Measurements from ENCODE around the gene TM6SF1.

TM6SF1 gene

GRCh38 chr15:83104141-83104540 is 3.3 kb upstream of the TM6SF1 start:
- Histone ChIP-seq H3K27ac (ENCODE audit: low read depth in 2 of 2, low read length in 2 of 2) (no peak overlapping the region), H3K27me3 (ENCODE audit: control insufficient read depth in 2 of 2, insufficient read depth in 2 of 2, low read length in 2 of 2) (peaks cover 11 to 22% of the 10 kb centered on the region in 2 donors), H3K4me1 (ENCODE audit: control insufficient read depth in 2 of 2, insufficient read depth in 2 of 2, low read length in 2 of 2) (peaks cover 2 to 5% of the 10 kb centered on the region in 2 donors), H3K9ac (ENCODE audit: low read depth in 1 of 2, low read length in 2 of 2) (no peak overlapping the region), H3K4me3 (ENCODE audit: low read length in 2 of 2) (no peak overlapping the region), H3K9me3 (ENCODE audit: control insufficient read depth in 2 of 2, low read length in 2 of 2) (no peaks in the 10 kb centered on the region), H3K36me3 (ENCODE audit: control insufficient read depth in 2 of 2, insufficient read depth in 2 of 2, low read length in 2 of 2) (no peaks in the 10 kb centered on the region)

- Histone ChIP-seq H3K36me3 (ENCODE audit: control insufficient read depth in 2 of 2, insufficient read depth in 2 of 2, low read length in 2 of 2) (no peaks in the 10 kb centered on the region), H3K27ac (ENCODE audit: low read depth in 2 of 2, low read length in 2 of 2) (no peak overlapping the region), H3K9me3 (ENCODE audit: control insufficient read depth in 2 of 2, low read length in 2 of 2) (no peaks in the 10 kb centered on the region), H3K9ac (ENCODE audit: low read depth in 1 of 2, low read length in 2 of 2) (no peak overlapping the region), H3K27me3 (ENCODE audit: control insufficient read depth in 2 of 2, insufficient read depth in 2 of 2, low read length in 2 of 2) (peaks cover 13 to 23% of the 10 kb centered on the region in 2 donors), H3K4me1 (ENCODE audit: control insufficient read depth in 2 of 2, insufficient read depth in 2 of 2, low read length in 2 of 2) (peaks cover 2 to 5% of the 10 kb centered on the region in 2 donors), H3K4me3 (ENCODE audit: low read length in 2 of 2) (no peak overlapping the region)
Measured at GRCh38 chr15:83105440-83105839, 2.0 kb upstream of the TM6SF1 start.

GRCh38 chr15:83107841-83108181 is 366 bp downstream of the TM6SF1 start:
- Histone ChIP-seq H3K9ac (ENCODE audit: low read depth in 1 of 2, low read length in 2 of 2) (peak overlapping the region; percentile 37 to 38), H3K4me1 (ENCODE audit: control insufficient read depth in 2 of 2, insufficient read depth in 2 of 2, low read length in 2 of 2) (peaks cover 2 to 5% of the 10 kb centered on the region in 2 donors), H3K9me3 (ENCODE audit: control insufficient read depth in 2 of 2, low read length in 2 of 2) (no peaks in the 10 kb centered on the region), H3K27ac (ENCODE audit: low read depth in 2 of 2, low read length in 2 of 2) (peak overlapping the region; percentile 46 to 63), H3K27me3 (ENCODE audit: control insufficient read depth in 2 of 2, insufficient read depth in 2 of 2, low read length in 2 of 2) (peaks cover 13 to 21% of the 10 kb centered on the region in 2 donors), H3K36me3 (ENCODE audit: control insufficient read depth in 2 of 2, insufficient read depth in 2 of 2, low read length in 2 of 2) (no peaks in the 10 kb centered on the region), H3K4me3 (ENCODE audit: low read length in 2 of 2) (peak overlapping the region; percentile 17 to 66)

- no peaks in the 10 kb centered on the region for H3K9me3 ChIP-seq (ENCODE audit: control insufficient read depth in 2 of 2, low read length in 2 of 2)
- H3K4me3 ChIP-seq (ENCODE audit: low read length in 2 of 2) = peak overlapping the region; percentile 17 to 66
- peaks cover 13 to 21% of the 10 kb centered on the region in 2 donors for H3K27me3 ChIP-seq (ENCODE audit: control insufficient read depth in 2 of 2, insufficient read depth in 2 of 2, low read length in 2 of 2)
- peak overlapping the region; percentile 46 to 63 for H3K27ac ChIP-seq (ENCODE audit: low read depth in 2 of 2, low read length in 2 of 2)
- peaks cover 2 to 5% of the 10 kb centered on the region in 2 donors for H3K4me1 ChIP-seq (ENCODE audit: control insufficient read depth in 2 of 2, insufficient read depth in 2 of 2, low read length in 2 of 2)
- H3K36me3 ChIP-seq (ENCODE audit: control insufficient read depth in 2 of 2, insufficient read depth in 2 of 2, low read length in 2 of 2) = no peaks in the 10 kb centered on the region
- H3K9ac ChIP-seq (ENCODE audit: low read depth in 1 of 2, low read length in 2 of 2) = peak overlapping the region; percentile 37 to 38
Measured at GRCh38 chr15:83108266-83109219, 1.1 kb downstream of the TM6SF1 start.

GRCh38 chr15:83109532-83109931 is 2.1 kb downstream of the TM6SF1 start:
- Histone ChIP-seq H3K9me3 (ENCODE audit: control insufficient read depth in 2 of 2, low read length in 2 of 2) (no peaks in the 10 kb centered on the region), H3K27ac (ENCODE audit: low read depth in 2 of 2, low read length in 2 of 2) (no peak overlapping the region), H3K36me3 (ENCODE audit: control insufficient read depth in 2 of 2, insufficient read depth in 2 of 2, low read length in 2 of 2) (no peaks in the 10 kb centered on the region), H3K27me3 (ENCODE audit: control insufficient read depth in 2 of 2, insufficient read depth in 2 of 2, low read length in 2 of 2) (peaks cover 13 to 21% of the 10 kb centered on the region in 2 donors), H3K9ac (ENCODE audit: low read depth in 1 of 2, low read length in 2 of 2) (no peak overlapping the region), H3K4me1 (ENCODE audit: control insufficient read depth in 2 of 2, insufficient read depth in 2 of 2, low read length in 2 of 2) (peaks cover 2 to 5% of the 10 kb centered on the region in 2 donors), H3K4me3 (ENCODE audit: low read length in 2 of 2) (no peak overlapping the region)

- no peaks in the 10 kb centered on the region for H3K36me3 ChIP-seq (ENCODE audit: control insufficient read depth in 2 of 2, insufficient read depth in 2 of 2, low read length in 2 of 2)
- H3K9ac ChIP-seq (ENCODE audit: low read depth in 1 of 2, low read length in 2 of 2) = no peak overlapping the region
- no peak overlapping the region for H3K4me3 ChIP-seq (ENCODE audit: low read length in 2 of 2)
- no peak overlapping the region for H3K27ac ChIP-seq (ENCODE audit: low read depth in 2 of 2, low read length in 2 of 2)
- peaks cover 2 to 5% of the 10 kb centered on the region in 2 donors for H3K4me1 ChIP-seq (ENCODE audit: control insufficient read depth in 2 of 2, insufficient read depth in 2 of 2, low read length in 2 of 2)
- no peaks in the 10 kb centered on the region for H3K9me3 ChIP-seq (ENCODE audit: control insufficient read depth in 2 of 2, low read length in 2 of 2)
- peaks cover 13 to 21% of the 10 kb centered on the region in 2 donors for H3K27me3 ChIP-seq (ENCODE audit: control insufficient read depth in 2 of 2, insufficient read depth in 2 of 2, low read length in 2 of 2)
Measured at GRCh38 chr15:83110381-83110780, 2.9 kb downstream of the TM6SF1 start.

- Histone ChIP-seq H3K9me3 (ENCODE audit: control insufficient read depth in 2 of 2, low read length in 2 of 2) (no peaks in the 10 kb centered on the region), H3K27me3 (ENCODE audit: control insufficient read depth in 2 of 2, insufficient read depth in 2 of 2, low read length in 2 of 2) (peaks cover 11 to 21% of the 10 kb centered on the region in 2 donors), H3K4me1 (ENCODE audit: control insufficient read depth in 2 of 2, insufficient read depth in 2 of 2, low read length in 2 of 2) (peaks cover 2 to 5% of the 10 kb centered on the region in 2 donors), H3K9ac (ENCODE audit: low read depth in 1 of 2, low read length in 2 of 2) (no peak overlapping the region), H3K36me3 (ENCODE audit: control insufficient read depth in 2 of 2, insufficient read depth in 2 of 2, low read length in 2 of 2) (no peaks in the 10 kb centered on the region), H3K27ac (ENCODE audit: low read depth in 2 of 2, low read length in 2 of 2) (no peak overlapping the region), H3K4me3 (ENCODE audit: low read length in 2 of 2) (no peak overlapping the region)
Measured at GRCh38 chr15:83111149-83111548, 3.7 kb downstream of the TM6SF1 start.

GRCh38 chr15:83112233-83112955 is 4.9 kb downstream of the TM6SF1 start:
- no peak overlapping the region for H3K27ac ChIP-seq (ENCODE audit: low read depth in 2 of 2, low read length in 2 of 2)
- H3K4me3 ChIP-seq (ENCODE audit: low read length in 2 of 2) = no peak overlapping the region

GRCh38 chr15:83112956-83113299 is 5.5 kb downstream of the TM6SF1 start:
- Histone ChIP-seq H3K9ac (ENCODE audit: low read depth in 1 of 2, low read length in 2 of 2) (no peak overlapping the region), H3K9me3 (ENCODE audit: control insufficient read depth in 2 of 2, low read length in 2 of 2) (no peaks in the 10 kb centered on the region), H3K27me3 (ENCODE audit: control insufficient read depth in 2 of 2, insufficient read depth in 2 of 2, low read length in 2 of 2) (peaks cover 7 to 12% of the 10 kb centered on the region in 2 donors), H3K36me3 (ENCODE audit: control insufficient read depth in 2 of 2, insufficient read depth in 2 of 2, low read length in 2 of 2) (no peaks in the 10 kb centered on the region), H3K4me3 (ENCODE audit: low read length in 2 of 2) (no peak overlapping the region), H3K4me1 (ENCODE audit: control insufficient read depth in 2 of 2, insufficient read depth in 2 of 2, low read length in 2 of 2) (peaks cover 0 to 4% of the 10 kb centered on the region in 2 donors), H3K27ac (ENCODE audit: low read depth in 2 of 2, low read length in 2 of 2) (no peak overlapping the region)

More at GRCh38 chr15:83112233-83112955, 4.9 kb downstream of the TM6SF1 start:
- Histone ChIP-seq H3K27me3 (ENCODE audit: control insufficient read depth in 2 of 2, insufficient read depth in 2 of 2, low read length in 2 of 2) (peaks cover 7 to 15% of the 10 kb centered on the region in 2 donors), H3K4me1 (ENCODE audit: control insufficient read depth in 2 of 2, insufficient read depth in 2 of 2, low read length in 2 of 2) (peaks cover 2 to 5% of the 10 kb centered on the region in 2 donors), H3K9me3 (ENCODE audit: control insufficient read depth in 2 of 2, low read length in 2 of 2) (no peaks in the 10 kb centered on the region), H3K9ac (ENCODE audit: low read depth in 1 of 2, low read length in 2 of 2) (no peak overlapping the region), H3K36me3 (ENCODE audit: control insufficient read depth in 2 of 2, insufficient read depth in 2 of 2, low read length in 2 of 2) (no peaks in the 10 kb centered on the region)

Data from mucosa of rectum (tissue), 2 donors.